NOMO-1 treated with DMSO at 0.1 percent for 48 hours (cell line): ENCODE results near the gene L1CAM.
A peak's percentile ranks its signal among the peaks of the same experiment; 100 is the strongest.

ENCODE experiments used
- DNase-seq: peaks from one replicate; lab custom pipeline; 2025; ENCODE audit not compliant: unreplicated experiment; lab: John Stamatoyannopoulos, UW

L1CAM gene

GRCh38 chrX:153865685-153866084, 20.3 kb downstream of the L1CAM start:
- no peak for DNase-seq

- DNase-seq, result no peak
Observed at GRCh38 chrX:153865321-153865580, 20.7 kb downstream of the L1CAM start.

DNA sequence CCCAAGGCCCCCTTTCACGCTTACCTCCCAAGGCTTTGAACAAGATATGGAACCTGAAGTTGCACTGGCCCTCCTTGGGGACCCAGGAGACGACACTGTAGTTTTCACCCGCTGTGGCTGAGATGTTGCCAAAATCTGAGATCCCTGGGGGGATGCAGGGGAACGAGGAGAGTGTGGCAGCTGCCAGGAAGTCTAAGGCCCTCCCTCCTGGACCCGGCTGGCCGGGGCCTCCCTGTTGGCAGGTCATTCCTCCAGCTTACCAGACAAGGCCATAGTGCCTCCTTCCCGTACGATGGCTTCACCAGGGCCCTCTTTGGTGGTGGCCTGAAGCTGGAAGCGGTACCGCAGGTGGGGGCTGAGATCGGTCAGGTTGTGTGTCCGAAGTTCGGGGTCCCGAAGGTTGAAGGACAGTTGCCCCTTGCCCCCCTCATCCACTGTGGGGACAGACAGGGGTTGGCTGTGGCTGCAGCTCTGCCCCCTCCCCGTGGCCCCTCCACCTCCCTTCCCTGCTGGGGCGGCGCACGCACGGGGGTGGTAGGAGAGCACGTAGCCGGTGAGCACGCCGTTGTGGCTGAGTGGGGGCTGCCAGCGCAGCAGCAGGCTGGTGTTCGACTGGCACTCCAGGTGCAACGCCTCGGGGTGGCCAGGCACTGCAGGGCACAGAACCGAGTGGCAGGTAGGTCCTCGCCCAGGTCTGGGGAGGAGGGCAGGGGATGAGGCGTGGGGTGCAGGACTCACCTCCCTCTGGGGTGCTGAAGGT, 21.2 kb downstream of the L1CAM start:
- DNase-seq, result no peak

DNA sequence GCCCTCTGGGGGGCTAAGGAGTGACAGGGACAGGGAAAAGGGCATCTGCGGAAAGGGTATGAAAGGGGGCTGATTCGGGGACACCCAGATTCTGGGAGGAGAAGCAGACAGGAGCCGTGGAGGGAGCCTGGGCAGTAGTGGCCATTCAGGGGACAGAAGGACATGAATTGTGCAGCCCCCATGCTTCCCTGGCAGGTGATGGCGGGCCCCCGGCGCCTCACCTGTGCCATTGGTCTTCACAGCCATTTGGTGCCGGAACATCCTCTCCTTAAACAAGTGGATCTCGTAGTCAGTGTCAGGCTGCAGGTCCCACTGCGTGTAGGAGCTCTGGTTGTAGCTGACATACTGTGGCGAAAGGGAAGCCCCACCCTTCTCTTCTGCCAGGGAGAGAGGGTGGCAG, 21.9 kb downstream of the L1CAM start:
- no peak for DNase-seq

- DNase-seq, result no peak
Observed at GRCh38 chrX:153863251-153863991, 22.6 kb downstream of the L1CAM start.

- DNase-seq, result no peak
Observed at GRCh38 chrX:153862369-153863250, 23.4 kb downstream of the L1CAM start.

GRCh38 chrX:153861733-153862310, 24.2 kb downstream of the L1CAM start:
- DNase-seq, result no peak

- DNase-seq, result no peak
Observed at GRCh38 chrX:153861151-153861550, 24.8 kb downstream of the L1CAM start.

- DNase-seq, result no peak
Observed at GRCh38 chrX:153857348-153857903, 28.5 kb downstream of the L1CAM start.

DNA sequence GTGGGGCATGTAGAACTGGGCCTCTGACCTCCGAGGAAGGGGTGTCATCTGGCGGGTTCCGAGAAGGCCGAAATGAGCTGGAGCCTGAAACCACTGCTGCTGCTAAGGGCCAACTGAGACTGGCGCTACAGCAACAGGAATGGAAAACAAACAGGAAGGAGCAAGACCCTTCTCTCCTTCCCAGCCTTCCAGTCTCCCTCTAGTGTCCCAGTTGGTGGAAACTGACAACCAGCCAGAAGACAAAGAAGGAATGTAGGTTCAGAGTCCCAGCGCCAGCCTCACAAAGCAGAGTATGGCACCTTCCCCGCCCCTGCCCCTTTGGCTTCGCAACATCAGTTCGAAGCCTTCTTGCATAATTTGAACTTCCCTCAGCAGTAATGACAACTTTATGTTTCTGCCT, 31.3 kb downstream of the L1CAM start:
- DNase-seq, result no peak

- no peak for DNase-seq
Observed at GRCh38 chrX:153853902-153854267, 32.1 kb downstream of the L1CAM start.

GRCh38 chrX:153853180-153853901, 32.6 kb downstream of the L1CAM start:
- DNase-seq, result no peak

DNA sequence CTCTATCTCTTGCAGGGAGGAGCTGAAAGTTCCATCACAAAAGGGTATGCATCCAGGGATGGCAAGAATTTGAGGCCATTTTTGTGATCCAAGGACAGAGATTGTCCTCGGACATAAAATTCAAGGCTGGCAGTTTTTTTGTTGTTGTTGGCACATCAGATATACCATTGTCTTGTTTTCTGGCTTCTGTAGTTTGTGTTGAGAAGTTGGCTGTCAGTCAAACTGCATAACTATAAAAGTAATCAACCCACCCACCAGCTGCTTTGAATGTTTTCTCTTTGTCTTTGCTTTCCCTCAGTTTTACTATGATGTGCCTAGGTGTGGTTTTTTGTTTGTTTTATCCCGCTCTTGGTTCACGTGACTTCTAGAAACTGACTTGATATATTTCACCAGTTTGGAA, 34.0 kb downstream of the L1CAM start:
- no peak for DNase-seq

DNA sequence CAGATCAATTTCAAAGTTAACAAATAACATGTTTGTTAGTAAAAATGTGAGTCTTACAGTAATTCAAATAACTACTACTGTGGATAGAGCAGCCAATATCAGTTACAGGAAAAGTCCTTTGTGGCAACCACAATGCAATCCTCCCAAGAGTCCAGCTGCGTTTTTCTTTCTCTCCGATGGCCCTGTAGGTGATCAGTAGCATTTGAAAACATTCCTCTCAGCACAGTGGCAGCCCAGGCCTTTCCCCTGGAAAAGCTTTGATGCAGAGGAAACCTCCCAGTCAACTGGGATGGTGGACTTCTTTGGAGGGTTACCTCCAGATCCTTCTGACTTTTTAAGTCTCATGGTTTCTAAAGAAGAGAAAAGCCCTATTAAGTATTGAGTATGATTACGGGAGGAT, 37.6 kb downstream of the L1CAM start:
- DNase-seq, result no peak

- DNase-seq, result no peak
Observed at GRCh38 chrX:153845842-153846241, 40.1 kb downstream of the L1CAM start.

DNA sequence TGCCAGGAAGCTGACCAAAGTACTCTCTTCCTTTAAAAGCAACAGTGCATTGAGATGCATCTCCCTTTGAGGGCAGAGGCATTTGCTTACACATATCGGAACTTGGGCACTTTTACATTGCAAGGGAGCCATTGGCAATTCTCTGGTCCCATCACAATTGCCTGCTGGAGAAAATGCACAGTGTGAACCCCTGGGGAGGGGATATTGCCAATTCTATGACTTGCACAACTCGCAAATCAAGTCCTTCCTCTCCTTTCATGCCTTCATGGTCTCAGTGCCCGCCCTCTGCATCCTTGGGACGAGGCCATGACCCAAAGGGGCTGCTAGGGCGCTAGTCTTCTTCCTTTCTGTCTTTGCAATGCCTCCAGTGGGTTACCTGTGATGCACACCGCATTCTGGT, 40.8 kb downstream of the L1CAM start:
- no peak for DNase-seq

GRCh38 chrX:153844509-153845082, 41.4 kb downstream of the L1CAM start:
- DNase-seq, result no peak

DNA sequence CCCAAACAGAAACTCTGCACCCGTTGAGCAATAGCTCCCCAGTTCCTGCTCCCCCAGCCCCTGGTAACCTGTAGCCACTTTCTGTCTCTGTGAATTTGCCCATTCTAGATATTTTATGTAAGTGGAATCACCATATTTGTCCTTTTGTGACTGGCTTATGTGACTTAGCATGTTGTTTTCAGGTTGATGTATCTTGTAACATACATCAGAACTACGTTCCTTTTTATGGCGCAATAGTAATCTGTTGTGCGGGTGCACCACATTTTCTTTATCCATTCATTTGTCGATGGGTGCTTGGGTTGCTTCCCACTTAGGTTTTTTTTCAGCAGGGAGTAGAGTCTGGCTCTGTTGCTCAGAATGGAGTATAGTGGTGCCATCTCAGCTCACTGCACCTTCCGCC, 49.1 kb downstream of the L1CAM start:
- no peak for DNase-seq

DNA sequence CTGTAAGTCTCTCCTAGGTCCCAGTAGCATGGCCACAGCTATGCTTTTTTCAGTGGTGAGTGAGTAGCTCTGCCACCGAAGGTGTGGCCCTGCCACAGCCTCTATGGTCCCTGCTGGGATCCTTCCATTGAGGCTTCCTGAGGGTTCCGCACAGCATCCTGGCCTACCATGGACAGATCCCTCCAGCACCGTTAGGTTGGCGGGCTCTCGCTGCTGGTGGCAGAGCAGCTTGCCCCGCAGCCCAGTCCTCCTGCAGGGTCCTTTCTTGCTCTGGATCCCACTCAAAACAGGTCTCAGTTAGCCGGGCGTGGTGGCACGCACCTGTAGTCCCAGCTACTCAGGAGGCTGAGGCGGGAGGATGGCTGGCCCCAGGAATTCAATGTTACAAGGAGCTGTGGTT, 53.2 kb downstream of the L1CAM start:
- no peak for DNase-seq

DNA sequence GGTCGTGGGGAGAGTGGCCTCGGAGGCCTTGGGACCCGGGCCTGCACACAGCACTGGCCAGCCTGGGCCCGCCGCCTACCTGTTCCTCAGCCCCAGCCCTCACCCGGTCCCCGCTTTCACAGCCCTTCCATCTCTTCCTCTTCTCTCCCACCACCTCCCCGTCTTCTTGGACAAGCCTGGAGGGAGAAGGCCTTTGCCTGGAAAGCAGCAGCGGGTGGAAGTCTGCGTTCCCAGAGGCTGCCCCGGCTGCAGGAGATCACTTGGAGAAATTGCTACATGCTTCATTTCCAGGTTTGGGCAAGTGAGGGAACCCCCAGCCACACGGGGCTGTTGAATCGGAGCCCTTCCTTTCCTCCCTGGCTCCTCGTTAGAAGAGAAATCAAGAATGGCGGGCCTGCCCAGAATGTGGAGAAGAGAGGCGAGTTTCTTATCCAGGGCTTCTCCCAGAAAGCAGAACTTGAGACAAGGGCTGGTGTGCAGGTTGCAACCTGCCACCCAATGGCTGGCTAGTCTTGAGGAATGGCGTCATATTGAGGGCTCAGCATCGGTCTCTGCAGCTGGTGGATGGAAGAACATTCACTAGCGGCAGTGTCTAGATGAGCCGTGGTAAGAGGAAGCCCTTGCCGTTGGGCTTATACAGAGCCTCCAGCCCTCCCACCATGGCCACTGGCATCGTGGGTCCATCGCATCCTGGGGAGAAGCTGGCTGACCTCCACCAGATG, 54.4 kb downstream of the L1CAM start:
- peak; percentile 16 for DNase-seq
